Measurements from ENCODE around the gene ARHGDIA.

ARHGDIA gene

DNA sequence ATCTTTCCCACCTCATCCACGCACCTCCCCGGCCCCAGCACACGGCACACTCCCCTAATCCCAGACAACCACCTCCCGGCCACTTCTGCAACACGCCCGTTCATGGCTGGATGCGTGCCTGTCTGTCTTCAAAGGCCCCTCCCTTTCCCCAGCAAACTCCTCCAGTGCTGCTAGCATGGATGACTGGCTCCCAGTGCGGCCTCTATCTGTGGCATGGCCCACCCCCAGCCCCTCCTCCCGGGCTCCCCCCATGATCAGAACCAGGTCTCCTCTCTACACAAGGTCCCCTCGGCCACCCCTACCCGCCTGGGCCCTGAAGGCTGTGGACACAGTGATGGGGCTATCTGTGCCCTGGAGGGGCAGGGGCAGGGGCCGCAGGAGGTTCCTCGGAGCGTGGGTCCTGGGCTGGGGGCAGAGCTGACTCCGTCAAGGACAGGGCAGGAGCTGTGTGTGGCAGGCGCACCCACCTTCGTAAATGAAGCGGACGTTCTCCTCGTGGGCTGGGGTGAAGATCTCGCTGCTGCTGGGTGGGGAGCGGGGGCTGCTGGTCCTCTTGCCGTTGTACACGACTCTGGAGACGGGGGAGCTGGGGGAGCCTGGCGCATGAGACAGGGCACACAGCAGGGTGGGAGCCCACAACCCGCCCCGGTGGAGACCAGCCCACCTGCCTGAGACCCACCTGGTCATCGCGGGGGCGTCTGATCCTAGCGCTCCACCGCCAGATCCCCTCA, 47.2 kb downstream of the ARHGDIA start:
- TF ChIP-seq, protein P1, sequence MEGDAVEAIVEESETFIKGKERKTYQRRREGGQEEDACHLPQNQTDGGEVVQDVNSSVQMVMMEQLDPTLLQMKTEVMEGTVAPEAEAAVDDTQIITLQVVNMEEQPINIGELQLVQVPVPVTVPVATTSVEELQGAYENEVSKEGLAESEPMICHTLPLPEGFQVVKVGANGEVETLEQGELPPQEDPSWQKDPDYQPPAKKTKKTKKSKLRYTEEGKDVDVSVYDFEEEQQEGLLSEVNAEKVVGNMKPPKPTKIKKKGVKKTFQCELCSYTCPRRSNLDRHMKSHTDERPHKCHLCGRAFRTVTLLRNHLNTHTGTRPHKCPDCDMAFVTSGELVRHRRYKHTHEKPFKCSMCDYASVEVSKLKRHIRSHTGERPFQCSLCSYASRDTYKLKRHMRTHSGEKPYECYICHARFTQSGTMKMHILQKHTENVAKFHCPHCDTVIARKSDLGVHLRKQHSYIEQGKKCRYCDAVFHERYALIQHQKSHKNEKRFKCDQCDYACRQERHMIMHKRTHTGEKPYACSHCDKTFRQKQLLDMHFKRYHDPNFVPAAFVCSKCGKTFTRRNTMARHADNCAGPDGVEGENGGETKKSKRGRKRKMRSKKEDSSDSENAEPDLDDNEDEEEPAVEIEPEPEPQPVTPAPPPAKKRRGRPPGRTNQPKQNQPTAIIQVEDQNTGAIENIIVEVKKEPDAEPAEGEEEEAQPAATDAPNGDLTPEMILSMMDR (IDR thresholded peaks at IDR 0.05; ENCODE audit: low read depth, low read length, missing control alignments): no peak
- no peak for DNase-seq (ENCODE audit: low read depth)

DNA sequence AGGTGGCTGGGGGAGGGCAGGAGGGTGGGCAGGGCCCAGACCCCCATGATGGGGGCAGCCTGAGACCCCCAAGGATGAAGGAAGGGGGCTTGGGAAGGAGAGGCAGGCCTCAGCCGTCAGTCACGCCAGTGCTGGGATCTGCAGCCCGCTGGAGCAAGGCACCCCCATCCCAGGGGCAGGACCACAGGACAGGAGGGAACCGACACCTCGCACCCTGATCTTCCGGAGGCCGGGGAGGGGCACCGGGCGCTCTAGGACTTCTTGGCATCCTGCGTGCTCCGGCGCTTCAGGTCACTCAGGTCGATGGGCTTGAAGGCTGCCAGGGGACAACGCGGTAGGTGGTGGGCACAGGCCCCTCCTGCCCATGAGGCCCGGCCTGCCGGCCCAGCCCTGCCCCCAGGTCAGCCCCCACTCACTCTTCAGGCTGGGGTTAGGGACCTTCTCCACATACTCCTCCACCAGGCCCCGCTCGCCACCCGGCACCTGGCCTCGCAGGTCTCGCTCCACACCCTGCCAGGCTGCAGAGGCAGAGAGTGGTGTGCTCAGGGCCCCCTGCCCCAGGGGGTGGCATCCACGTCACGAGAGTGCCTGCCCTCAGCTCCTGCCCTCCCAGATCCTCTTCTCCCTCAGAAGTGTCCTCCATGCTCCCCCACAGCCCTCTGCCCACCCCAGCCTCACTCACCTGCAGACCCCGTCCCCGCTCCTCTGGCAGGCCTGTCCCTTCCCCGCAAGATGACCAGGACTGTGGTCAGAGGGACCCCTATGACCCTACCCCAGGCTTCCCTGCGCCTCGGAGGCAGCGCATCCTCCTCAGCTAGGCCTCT, 47.9 kb downstream of the ARHGDIA start:
- DNase-seq (ENCODE audit: low read depth): no peak
- no peak overlapping the region for H3K4me3 ChIP-seq (ENCODE audit: low read depth, low read length)
- TF ChIP-seq, protein P1 (IDR thresholded peaks at IDR 0.05; ENCODE audit: low read depth, low read length, missing control alignments): no peak

More for the DNA sequence above, 47.2 kb downstream of the ARHGDIA start:
- H3K4me3 ChIP-seq (ENCODE audit: low read depth, low read length): no peak overlapping the region

DNA sequence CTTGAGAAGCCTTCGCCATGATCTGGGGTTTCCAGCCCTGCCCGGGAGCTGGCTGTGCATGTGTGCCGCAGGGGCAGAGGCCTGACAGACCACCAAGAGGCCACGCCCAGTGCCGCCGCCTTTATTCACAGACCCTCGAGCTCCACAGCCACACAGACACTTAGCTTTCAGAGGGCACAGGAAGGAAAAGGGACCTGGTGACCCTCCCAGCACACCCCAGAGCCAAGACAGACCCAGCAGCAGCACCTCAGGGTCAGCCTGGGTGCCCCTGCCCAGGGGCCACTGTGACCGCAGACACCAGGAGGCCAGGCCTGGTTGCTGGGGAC, 48.9 kb downstream of the ARHGDIA start:
- TF ChIP-seq, protein P1 (IDR thresholded peaks at IDR 0.05; ENCODE audit: low read depth, low read length, missing control alignments): no peak
- no peak for DNase-seq (ENCODE audit: low read depth)
- H3K4me3 ChIP-seq (ENCODE audit: low read depth, low read length): no peak overlapping the region

DNA sequence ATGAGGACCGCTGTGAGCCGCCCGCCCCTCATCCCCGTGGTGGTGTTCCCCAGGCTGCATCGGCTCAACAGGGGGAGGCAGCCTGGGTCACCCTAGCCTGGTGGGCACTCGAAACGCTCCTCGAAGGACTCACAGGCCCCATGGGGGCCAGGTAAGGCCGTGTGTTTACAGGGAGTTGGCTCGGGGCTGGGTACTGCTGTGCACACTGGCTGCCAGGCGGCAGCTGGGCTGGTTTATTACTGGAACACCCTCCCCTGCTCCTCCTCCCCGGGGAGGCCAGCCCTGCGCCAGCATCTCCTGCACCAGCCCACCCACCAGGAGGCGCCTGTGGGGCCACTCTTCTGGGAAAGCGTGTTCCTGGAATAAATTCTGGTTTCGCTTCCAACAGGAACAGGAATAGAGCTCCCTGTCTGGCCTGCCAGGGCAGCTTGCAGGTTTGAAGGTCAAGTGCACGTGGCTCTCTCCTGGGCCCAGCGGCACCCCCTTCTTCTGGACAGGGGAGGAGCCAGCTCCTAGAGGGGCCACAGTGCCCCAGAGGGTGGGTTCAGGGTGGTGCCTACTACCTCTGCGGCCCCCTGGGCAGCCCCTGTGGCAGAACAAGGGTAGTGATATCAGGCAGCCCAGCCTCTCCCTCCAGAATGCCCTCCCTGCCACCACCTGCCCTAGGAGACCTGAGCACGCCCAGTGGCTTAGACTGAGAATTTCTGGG, 49.4 kb downstream of the ARHGDIA start:
- no peak overlapping the region for H3K4me3 ChIP-seq (ENCODE audit: low read depth, low read length)
- DNase-seq (ENCODE audit: low read depth): no peak
- TF ChIP-seq, protein P1 (IDR thresholded peaks at IDR 0.05; ENCODE audit: low read depth, low read length, missing control alignments): no peak

DNA sequence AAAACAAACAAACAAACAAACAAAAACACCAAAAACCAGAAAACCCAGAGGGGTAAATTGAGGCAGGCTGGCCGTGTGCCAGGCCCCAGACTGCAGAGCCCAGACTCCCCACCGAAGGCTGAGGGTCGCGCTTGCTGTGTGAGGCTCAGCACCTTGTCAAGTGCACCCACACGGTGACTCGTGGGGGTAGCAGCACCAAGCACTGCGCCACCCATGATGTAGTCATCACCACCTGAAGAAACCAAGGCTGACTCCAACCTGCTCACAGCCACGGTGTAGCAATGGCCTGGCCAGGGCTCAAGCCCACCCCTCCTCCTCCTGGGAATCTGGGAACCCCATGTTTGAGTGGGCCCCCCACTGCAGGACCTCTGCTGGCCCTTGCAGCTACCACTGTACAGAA, 50.0 kb downstream of the ARHGDIA start:
- TF ChIP-seq, protein P1 (IDR thresholded peaks at IDR 0.05; ENCODE audit: low read depth, low read length, missing control alignments): no peak
- H3K4me3 ChIP-seq (ENCODE audit: low read depth, low read length): no peak overlapping the region
- no peak for DNase-seq (ENCODE audit: low read depth)

DNA sequence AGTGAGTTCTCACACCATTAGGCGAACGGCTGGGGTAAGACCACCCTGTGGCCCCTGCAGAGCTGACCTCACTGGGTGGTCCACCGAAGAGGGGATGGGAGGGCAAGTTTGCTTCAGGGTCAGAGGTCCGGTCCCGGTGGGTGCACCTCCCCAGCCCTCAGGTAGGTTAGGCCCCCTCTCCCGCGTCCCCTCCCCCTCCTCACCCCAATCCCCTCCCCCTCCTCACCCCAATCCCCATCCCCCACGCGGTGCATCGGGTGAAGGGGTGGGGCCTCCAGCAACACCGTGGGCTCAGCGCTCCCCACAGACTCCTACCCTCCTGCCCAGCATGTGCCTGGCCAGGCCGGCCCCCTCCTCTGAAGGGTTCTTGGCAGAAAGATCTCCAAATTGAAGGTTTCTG, 51.4 kb downstream of the ARHGDIA start:
- no peak overlapping the region for H3K4me3 ChIP-seq (ENCODE audit: low read depth, low read length)
- DNase-seq (ENCODE audit: low read depth): no peak
- TF ChIP-seq, protein P1 (IDR thresholded peaks at IDR 0.05; ENCODE audit: low read depth, low read length, missing control alignments): no peak
